WTC11 (cell line): ENCODE measurements around the gene NKPD1.

Experiments
- ATF3 ChIP-seq: sonication (generic); formaldehyde crosslinking; conservative IDR thresholded peaks from 2 replicates; pipeline ENCODE4 v1.8.1; 2022; ENCODE audit warnings: mild to moderate bottlenecking, missing genetic modification reagents
- CTCF ChIP-seq: fragments of 200-600 bp; IDR thresholded peaks from 2 replicates; pipeline ENCODE4 v1.8.0; 2022; ENCODE audit warnings: antibody characterized with exemption
- NR3C1 ChIP-seq: sonication (generic); formaldehyde crosslinking; conservative IDR thresholded peaks from 2 replicates; pipeline ENCODE4 v1.8.1; 2023; ENCODE audit warnings: low read depth, mild to moderate bottlenecking, missing genetic modification reagents
- PRDM15 ChIP-seq: sonication (generic); formaldehyde crosslinking; IDR thresholded peaks from 2 replicates; pipeline ENCODE4 v1.8.0; 2022; ENCODE audit warnings: missing genetic modification reagents
- SP1 ChIP-seq: sonication (generic); formaldehyde crosslinking; conservative IDR thresholded peaks from 2 replicates; pipeline ENCODE4 v1.8.1; 2022; ENCODE audit warnings: missing genetic modification reagents
- TP53 ChIP-seq: sonication (generic); formaldehyde crosslinking; IDR thresholded peaks from 2 replicates; pipeline ENCODE4 v1.8.1; 2023; ENCODE audit warnings: mild to moderate bottlenecking, missing genetic modification reagents
- USF2 ChIP-seq: sonication (generic); formaldehyde crosslinking; IDR thresholded peaks from 2 replicates; pipeline ENCODE4 v1.8.1; 2023; ENCODE audit warnings: mild to moderate bottlenecking, missing genetic modification reagents, moderate library complexity
- ZBTB21 ChIP-seq: sonication (generic); formaldehyde crosslinking; IDR thresholded peaks from 2 replicates; pipeline ENCODE4 v1.8.1; 2023; ENCODE audit warnings: mild to moderate bottlenecking, missing genetic modification reagents, borderline replicate concordance

- TF ChIP-seq CTCF (no peak), TP53 (CRISPR knock-in tag) (no peak), ATF3 (CRISPR knock-in tag) (no peak), ZBTB21 (CRISPR knock-in tag) (no peak), NR3C1 (no peak), USF2 (CRISPR knock-in tag) (no peak), PRDM15 (CRISPR knock-in tag) (no peak), SP1 (CRISPR knock-in tag) (no peak)
Measured at GRCh38 chr19:45142726-45143110, 18.1 kb downstream of the NKPD1 start.
